Effector memory CD4-positive, alpha-beta T cell (primary cell): Measurements from ENCODE around the gene HSP90AA1.

Experiments
- DNase-seq, 3 donors: peaks; one replicate each; pipeline ENCODE4 v3.0.0-alpha.2; 2020
- H3K27ac ChIP-seq: 2 replicates; pipeline ENCODE4 v1.7.0; 2013; ENCODE audit warnings: mild to moderate bottlenecking, low read length, moderate library complexity; ENCODE audit not compliant: insufficient read depth, poor library complexity, severe bottlenecking
- H3K27me3 ChIP-seq: replicated peaks from 2 replicates; pipeline ENCODE4 v1.7.0; 2013; ENCODE audit warnings: mild to moderate bottlenecking, low read length; ENCODE audit not compliant: insufficient read depth, control insufficient read depth, poor library complexity, severe bottlenecking
- H3K36me3 ChIP-seq: 2 replicates; pipeline ENCODE4 v1.7.0; 2013; ENCODE audit warnings: mild to moderate bottlenecking, low read length, moderate library complexity; ENCODE audit not compliant: control insufficient read depth, insufficient read depth
- H3K4me1 ChIP-seq: 2 replicates; pipeline ENCODE4 v1.7.0; 2013; ENCODE audit warnings: low read length, mild to moderate bottlenecking; ENCODE audit not compliant: control insufficient read depth, insufficient read depth, poor library complexity, severe bottlenecking
- H3K4me3 ChIP-seq: 2 replicates; pipeline ENCODE4 v1.7.0; 2013; ENCODE audit warnings: low read length, low read depth, mild to moderate bottlenecking; ENCODE audit not compliant: insufficient read depth, poor library complexity, severe bottlenecking
- H3K9me3 ChIP-seq: 2 replicates; pipeline ENCODE4 v1.7.0; 2013; ENCODE audit warnings: mild to moderate bottlenecking, low read length, moderate library complexity; ENCODE audit not compliant: control insufficient read depth

The HSP90AA1 gene

DNA sequence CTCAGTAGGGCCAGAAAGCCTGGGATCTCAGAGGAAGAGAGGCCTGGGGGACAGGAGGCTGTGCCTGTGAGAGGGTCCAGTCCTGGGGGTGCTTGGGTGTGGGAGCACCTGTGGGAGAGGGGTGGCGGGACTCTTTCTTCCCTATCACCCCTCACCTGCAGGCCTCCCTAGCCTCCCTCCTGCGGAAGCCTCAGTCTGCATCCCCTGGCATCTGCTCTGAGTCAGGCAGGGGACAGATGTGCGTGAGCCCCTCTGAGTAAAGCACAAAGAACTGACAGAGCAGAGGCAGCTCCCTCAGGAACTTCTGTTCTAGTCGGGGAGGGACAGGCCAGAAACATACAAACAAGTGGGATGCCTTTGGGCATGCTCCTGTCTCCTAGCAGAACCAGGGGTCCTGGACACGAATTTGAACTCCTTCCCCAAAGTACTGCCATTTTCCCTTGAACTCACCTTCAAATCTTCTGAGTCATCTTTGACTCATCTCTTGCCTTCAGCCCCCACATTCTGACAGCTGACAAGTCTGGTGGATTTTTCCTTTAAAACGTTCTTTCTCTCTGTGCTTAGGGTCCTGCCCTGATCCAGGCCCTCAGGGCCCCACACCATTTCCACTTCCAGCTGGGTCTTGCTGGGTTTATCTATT lies 8.5 kb upstream of the HSP90AA1 start:
- H3K27ac ChIP-seq, result no peak overlapping the region
- DNase-seq, result no peak
- H3K9me3 ChIP-seq, result no peaks in the 10 kb centered on the region
- H3K4me3 ChIP-seq, result no peak overlapping the region
- H3K27me3 ChIP-seq, result no peaks in the 10 kb centered on the region
- no peaks in the 10 kb centered on the region for H3K36me3 ChIP-seq
- H3K4me1 ChIP-seq, result no peaks in the 10 kb centered on the region

DNA sequence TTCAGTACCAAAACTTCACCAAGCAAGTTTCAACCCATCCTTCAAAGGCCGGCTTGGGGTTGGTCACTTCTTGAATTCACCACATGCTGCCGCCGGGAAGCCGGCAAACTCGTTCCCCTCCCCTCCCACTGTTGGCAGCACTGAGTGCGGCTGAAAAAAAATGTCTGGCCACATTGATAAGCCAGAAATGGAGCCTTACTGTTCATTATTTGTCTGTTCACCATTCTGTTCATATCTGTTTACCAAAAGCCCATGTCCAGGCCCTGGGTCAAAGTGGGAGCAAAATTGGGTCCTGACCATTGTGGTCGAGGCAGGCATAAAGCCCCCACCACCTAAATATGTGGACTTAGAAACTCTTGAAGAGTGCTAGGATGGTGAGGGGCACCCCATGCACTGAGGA lies 7.3 kb upstream of the HSP90AA1 start:
- DNase-seq, result no peak
- Histone ChIP-seq H3K27ac (no peak overlapping the region), H3K4me3 (no peak overlapping the region), H3K27me3 (no peaks in the 10 kb centered on the region), H3K9me3 (no peaks in the 10 kb centered on the region), H3K4me1 (no peaks in the 10 kb centered on the region), H3K36me3 (no peaks in the 10 kb centered on the region)

DNA sequence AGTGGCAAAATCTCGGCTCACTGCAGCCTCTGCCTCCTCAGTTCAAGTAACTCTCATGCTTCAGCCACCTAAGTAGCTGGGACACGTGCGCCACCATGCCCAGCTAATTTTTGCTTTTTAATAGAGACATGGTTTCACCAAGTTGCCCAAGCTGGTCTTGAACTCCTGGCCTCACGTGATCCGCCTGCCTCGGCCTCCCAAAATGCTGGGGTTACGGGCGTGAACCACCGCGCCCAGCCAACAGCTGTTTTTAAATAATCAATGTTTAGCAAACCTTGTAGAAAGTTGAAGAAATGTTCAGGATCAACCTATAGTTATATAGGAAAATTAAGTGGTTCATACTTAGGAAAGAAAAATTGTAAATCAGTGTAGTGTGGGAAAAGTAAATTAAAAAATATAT lies 6.0 kb upstream of the HSP90AA1 start:
- DNase-seq, result no peak
- H3K4me3 ChIP-seq, result no peak overlapping the region

DNA sequence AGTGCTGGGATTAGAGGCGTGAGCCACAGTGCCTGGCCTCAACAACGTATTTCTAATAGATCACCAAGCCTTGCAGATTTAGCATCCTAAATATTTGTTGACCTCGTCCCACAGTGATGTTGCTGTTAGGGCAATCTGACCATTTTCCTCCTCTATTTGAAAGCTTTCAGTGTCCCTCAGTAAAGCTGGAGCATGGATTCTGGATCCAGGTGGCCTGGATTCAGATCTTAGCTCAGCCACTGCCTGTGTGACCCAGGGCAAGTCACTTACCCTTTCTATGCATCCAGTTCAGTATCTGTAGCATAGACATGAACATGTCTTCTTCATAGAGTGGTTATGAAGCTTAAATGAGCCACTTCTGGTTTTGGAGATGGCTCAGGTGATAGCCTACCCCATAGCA lies 3.9 kb upstream of the HSP90AA1 start:
- H3K27ac ChIP-seq, result no peak overlapping the region
- no peaks in the 10 kb centered on the region for H3K27me3 ChIP-seq
- peaks cover 15% of the 10 kb centered on the region for H3K4me1 ChIP-seq
- DNase-seq, result no peak
- H3K9me3 ChIP-seq, result no peaks in the 10 kb centered on the region
- peaks cover 1% of the 10 kb centered on the region for H3K36me3 ChIP-seq
- no peak overlapping the region for H3K4me3 ChIP-seq

More for the DNA sequence above, 6.0 kb upstream of the HSP90AA1 start:
- Histone ChIP-seq H3K36me3 (no peaks in the 10 kb centered on the region), H3K9me3 (no peaks in the 10 kb centered on the region), H3K4me1 (peaks cover 9% of the 10 kb centered on the region), H3K27me3 (no peaks in the 10 kb centered on the region), H3K27ac (no peak overlapping the region)

DNA sequence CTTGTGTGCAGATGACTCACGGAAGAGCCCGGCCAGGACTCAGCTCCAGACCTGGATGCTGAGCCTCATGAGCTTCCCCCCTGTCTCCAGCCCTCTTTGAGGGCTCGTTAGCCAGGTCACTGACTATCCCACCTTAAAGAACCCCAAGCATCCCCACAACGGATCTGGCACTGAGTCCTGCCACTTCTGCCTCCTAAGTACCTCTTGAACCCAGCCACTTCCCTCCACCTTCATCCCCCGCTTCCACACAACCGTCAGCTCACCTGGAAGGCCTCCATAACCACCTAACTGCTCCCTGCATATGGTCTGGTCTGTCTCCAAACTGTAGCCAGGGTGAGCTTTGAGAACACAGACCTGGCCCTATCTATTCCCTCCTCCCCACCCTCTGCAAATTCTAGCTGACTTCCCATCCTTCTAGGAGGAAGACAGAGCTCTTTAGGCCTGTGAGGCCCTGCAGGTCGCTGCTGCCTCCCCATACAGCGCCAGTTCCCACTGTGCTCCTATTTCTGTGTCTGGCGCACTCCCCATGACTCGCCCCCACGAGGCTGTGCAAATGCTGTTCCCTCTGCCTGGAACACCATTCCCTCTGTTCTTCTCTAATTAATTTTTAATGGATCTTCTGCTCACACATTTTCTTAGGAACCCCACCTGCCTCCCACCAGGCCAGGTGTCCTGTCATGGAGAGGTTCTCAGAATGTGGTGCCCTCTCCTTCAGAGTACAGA lies 2.9 kb upstream of the HSP90AA1 start:
- no peak for DNase-seq
- Histone ChIP-seq H3K4me1 (peaks cover 24% of the 10 kb centered on the region), H3K27me3 (no peaks in the 10 kb centered on the region), H3K27ac (no peak overlapping the region), H3K4me3 (no peak overlapping the region), H3K36me3 (peaks cover 11% of the 10 kb centered on the region), H3K9me3 (no peaks in the 10 kb centered on the region)

DNA sequence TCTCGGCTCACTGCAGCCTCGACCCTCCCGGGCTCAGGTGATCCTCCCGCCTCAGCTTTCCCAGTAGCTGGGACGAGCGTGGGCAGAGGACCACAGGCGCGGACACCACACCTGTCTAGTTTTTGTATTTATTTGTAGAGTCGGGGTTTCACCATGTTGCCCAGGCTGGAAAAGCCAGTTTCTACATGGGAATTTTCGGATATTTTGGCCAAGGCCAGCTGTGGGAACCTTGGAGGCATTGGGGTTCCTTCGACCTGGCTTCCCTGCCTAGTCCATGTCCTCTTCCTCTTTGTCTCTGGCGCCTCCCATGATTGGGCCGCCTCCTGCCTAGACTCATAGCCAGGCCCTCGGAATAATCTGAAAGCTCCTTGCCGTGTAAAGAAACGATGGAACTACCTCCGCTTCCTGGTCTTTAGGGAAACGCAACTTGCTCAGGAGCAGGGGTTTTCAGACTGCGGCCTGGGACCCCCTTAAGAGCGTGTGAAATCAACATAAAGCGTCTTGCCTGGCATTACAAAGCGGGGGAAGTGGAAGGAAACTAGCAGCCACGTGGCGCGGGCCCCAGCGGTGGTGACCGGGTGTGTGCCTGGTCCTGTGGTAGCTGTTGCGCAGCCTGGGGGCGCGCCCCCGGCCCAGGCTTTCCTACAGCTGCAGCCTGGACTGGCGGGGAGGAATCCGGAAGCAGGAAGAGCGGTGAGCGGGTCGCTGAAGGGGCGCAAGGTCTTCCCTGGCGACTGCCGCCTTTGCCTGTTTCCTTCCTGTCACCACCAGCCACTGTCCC lies 1.4 kb upstream of the HSP90AA1 start:
- H3K27ac ChIP-seq, result peak overlapping the region; percentile 99
- peak overlapping the region; percentile 92 for H3K4me3 ChIP-seq
- peak; percentile 4 to 38 (median 30) for DNase-seq
- H3K36me3 ChIP-seq, result peaks cover 26% of the 10 kb centered on the region
- no peaks in the 10 kb centered on the region for H3K27me3 ChIP-seq
- no peaks in the 10 kb centered on the region for H3K9me3 ChIP-seq
- H3K4me1 ChIP-seq, result peaks cover 26% of the 10 kb centered on the region

DNA sequence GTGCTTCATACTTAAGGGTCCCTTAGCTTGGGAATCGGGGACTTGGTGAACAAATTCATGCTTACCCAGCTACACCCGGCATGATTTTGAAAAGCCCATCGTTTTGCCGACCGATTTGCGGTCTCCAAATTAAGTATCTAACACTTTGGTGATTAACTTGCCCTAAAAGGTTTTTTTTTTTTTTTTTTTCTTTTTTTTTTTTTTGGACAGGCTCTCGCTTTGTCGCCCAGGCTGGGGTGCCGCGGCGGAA lies 843 bp upstream of the HSP90AA1 start:
- Histone ChIP-seq H3K27me3 (no peaks in the 10 kb centered on the region), H3K27ac (peak overlapping the region; percentile 99), H3K4me3 (peak overlapping the region; percentile 92), H3K4me1 (peaks cover 26% of the 10 kb centered on the region), H3K9me3 (no peaks in the 10 kb centered on the region), H3K36me3 (peaks cover 30% of the 10 kb centered on the region)
- no peak for DNase-seq

DNA sequence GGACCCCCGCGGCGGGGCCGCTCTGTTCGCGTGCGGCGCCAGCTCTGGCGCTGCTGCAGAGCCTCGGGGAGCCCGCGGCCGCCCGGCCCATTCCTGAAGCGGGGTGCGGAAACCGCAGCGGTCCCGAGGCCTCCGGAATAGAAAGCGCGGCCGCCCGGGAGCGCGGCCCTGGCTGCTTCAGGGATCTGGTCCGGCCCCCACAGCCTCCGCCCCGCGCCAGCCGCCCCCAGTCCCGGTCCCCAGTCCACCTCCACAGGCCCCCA lies 204 bp downstream of the HSP90AA1 start:
- Histone ChIP-seq H3K4me1 (peaks cover 26% of the 10 kb centered on the region), H3K27ac (peak overlapping the region; percentile 99), H3K9me3 (no peaks in the 10 kb centered on the region), H3K4me3 (peak overlapping the region; percentile 92), H3K36me3 (peaks cover 41% of the 10 kb centered on the region), H3K27me3 (no peaks in the 10 kb centered on the region)
- DNase-seq, result no peak

DNA sequence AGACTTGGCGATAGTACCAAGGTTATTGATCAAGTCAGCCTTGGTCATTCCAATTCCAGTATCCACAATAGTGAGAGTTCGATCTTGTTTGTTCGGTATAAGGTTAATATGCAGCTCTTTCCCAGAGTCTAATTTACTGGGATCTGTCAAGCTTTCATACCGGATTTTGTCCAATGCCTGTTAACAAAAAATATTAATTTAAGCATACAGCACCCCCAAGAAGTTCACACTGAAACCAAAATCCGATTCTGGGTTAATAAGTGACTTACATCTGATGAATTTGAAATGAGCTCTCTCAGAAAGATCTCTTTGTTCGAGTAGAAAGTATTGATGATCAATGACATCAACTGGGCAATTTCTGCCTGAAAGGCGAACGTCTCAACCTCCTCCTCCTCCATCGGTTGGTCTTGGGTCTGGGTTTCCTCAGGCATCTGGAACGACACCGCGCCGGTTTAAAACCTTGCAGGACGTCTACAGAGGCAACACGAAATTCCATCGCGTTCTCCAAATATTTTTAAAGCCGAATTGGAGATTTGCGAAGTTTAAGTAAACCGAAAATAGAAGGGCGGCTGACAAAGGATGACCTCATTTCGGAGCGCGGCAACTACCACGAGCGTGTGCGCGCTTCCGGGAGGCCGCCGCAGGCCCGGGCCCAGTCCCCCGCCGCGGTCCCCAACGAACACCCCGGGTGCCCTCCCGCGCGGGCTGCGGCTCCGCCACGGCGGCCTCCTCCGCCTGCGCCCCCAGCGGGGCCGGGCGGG lies 716 bp downstream of the HSP90AA1 start:
- H3K4me1 ChIP-seq, result peaks cover 26% of the 10 kb centered on the region
- H3K36me3 ChIP-seq, result peaks cover 46% of the 10 kb centered on the region
- no peaks in the 10 kb centered on the region for H3K9me3 ChIP-seq
- peak; percentile 59 to 63 (median 61) for DNase-seq
- H3K27me3 ChIP-seq, result no peaks in the 10 kb centered on the region
- H3K27ac ChIP-seq, result peak overlapping the region; percentile 99
- H3K4me3 ChIP-seq, result peak overlapping the region; percentile 92

DNA sequence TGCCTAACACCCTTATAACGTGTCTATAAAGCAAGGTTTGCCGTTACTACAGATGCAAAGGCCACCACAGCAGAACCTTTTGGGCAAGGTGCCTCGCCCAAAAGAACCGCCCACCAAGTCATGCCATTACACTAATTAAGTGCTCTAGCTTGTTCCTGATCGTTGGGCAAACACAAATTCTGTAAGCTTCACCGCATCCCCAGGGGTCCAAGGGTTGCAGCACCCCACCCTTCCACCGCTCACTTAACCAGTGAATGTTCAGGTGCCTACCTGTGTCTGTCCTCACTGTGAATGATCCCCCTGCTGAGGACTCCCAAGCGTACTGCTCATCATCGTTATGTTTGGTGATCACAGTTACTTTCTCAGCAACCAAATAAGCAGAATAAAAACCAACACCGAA lies 1.4 kb downstream of the HSP90AA1 start:
- H3K4me1 ChIP-seq, result peaks cover 26% of the 10 kb centered on the region
- H3K27ac ChIP-seq, result peak overlapping the region; percentile 99
- peaks cover 52% of the 10 kb centered on the region for H3K36me3 ChIP-seq
- no peak overlapping the region for H3K4me3 ChIP-seq
- H3K9me3 ChIP-seq, result no peaks in the 10 kb centered on the region
- no peak for DNase-seq
- no peaks in the 10 kb centered on the region for H3K27me3 ChIP-seq
